Esophagus muscularis mucosa (tissue), 4 donors: ENCODE results near the gene SS18L1. TPM values are rescaled to one million over a fixed set of nuclear protein-coding genes. Genes with fewer than 3 reads are reported as not detected.

Experiments used
- DNase-seq: peaks from one replicate; pipeline ENCODE4 v3.0.0-alpha.2; 2017; ENCODE audit errors: extremely low spot score
- H3K27ac ChIP-seq, 4 donors: fragments of 200-600 bp; sonication (generic); replicated peaks in 1 of 4; 1 replicate in 3 of 4; 2 replicates in 1 of 4; pipeline ENCODE4 v1.5.1; 2016 to 2019; ENCODE audit warnings: mild to moderate bottlenecking in 1 of 4
- H3K27me3 ChIP-seq, 4 donors: fragments of 200-600 bp; sonication (generic); one replicate each; pipeline versions ENCODE4 v1.5.1 to v1.6.0; 2016 to 2019
- H3K36me3 ChIP-seq, 4 donors: fragments of 200-600 bp; sonication (generic); one replicate each; pipeline ENCODE4 v1.5.1; 2016 to 2019
- H3K4me1 ChIP-seq, 4 donors: fragments of 200-600 bp; sonication (generic); one replicate each; pipeline ENCODE4 v1.5.1; 2016 to 2019
- H3K4me3 ChIP-seq, 4 donors: fragments of 200-600 bp; sonication (generic); 1 replicate in 2 of 4; 2 replicates in 2 of 4; pipeline ENCODE4 v1.5.1; 2016 to 2019; ENCODE audit warnings: mild to moderate bottlenecking in 4 of 4, moderate library complexity in 1 of 4
- H3K9me3 ChIP-seq, 4 donors: fragments of 200-600 bp; sonication (generic); 1 replicate in 3 of 4; 2 replicates in 1 of 4; pipeline ENCODE4 v1.5.1; 2016 to 2019
- EP300 ChIP-seq: sonication (generic); formaldehyde crosslinking; IDR thresholded peaks from one replicate; pipeline ENCODE4 v1.6.1; 2017; ENCODE audit warnings: antibody characterized with exemption
- POLR2A ChIP-seq: fragments of 450-650 bp; IDR thresholded peaks from one replicate; pipeline ENCODE4 v1.6.1; 2017; ENCODE audit warnings: antibody characterized with exemption, moderate library complexity, mild to moderate bottlenecking, low read depth
- POLR2AphosphoS5 ChIP-seq, 2 donors: sonication (generic); formaldehyde crosslinking; IDR thresholded peaks; one replicate each; pipeline ENCODE4 v1.6.1; 2017; ENCODE audit warnings: antibody characterized with exemption in 2 of 2
- WGBS: methylation state at CpG from one replicate; pipeline ENCODE4 v1.1.5; 2018; 5-methylcytosine and 5-hydroxymethylcytosine counted together
- intact Hi-C: fragments of 100-400 bp; cut with DNase I; formaldehyde crosslinking; loops from one replicate; pipeline ENCODE4 v1.15.1; 2023
- total RNA-seq, 4 donors: library from RNA; depleted of rRNA; stranded (reverse); fragments of >200 nt; gene quantifications; one replicate each; pipeline versions ENCODE4 v1.1.0 to v1.2.1, GENCODE V29; 2016
- TF ChIP-seq, protein P1 (sequence below), 3 experiments: fragments of 200-600 bp in 2 of 3; fragments of 450-650 bp in 1 of 3; sonication (generic) in 2 of 3; IDR thresholded peaks; one replicate each; pipeline ENCODE4 v1.5.1; 2017 to 2019; ENCODE audit warnings: antibody characterized with exemption in 3 of 3, mild to moderate bottlenecking in 2 of 3, moderate library complexity in 1 of 3

SS18L1 gene
- total RNA-seq, 4 donors from 2014 or later = 9.1 to 13.3 (median 10.8) TPM

DNA sequence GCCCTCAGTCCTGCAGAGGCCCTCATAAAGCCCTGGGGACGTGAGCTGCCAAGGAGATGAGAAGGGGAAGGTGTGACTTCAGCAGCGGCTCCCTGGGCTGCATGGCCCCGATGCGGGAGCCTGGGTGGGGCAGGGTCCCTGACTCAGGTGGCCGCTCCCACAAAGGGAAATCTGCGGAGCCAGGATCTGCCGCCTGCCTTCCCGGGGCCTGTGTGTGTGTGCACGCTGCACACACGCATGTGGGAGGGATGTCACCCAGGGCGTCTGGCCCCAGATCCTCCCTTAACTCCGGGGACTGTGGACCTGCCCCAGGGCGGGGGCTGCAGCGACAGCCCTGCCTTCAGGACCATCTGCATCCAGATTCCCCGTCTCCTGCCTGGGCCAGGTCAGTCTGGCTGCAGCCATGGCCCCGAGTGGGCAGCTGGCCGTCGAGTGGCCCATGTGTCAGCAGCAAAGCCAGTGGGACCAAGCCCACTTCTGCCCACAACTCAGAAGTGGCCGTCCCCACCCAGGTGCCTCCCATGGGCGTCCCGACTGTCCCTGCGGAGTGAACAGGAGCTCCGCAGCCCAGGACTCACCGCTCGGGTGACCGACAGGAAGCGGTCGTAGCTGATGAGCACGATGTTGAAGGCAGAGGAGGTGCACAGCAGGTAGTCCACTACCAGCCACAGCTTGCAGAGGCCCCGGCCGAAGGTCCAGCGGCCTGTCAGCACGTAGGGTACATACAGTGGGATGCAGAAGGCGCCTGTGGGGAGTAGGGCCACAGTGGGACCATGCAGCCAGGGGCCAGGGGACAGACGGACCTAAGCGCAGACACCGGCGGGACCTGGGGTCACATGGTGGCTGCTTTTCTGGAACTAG is 74.6 kb downstream of the SS18L1 start:
- no peak for DNase-seq
- peaks cover 5 to 95% (median 54%) of the 10 kb centered on the region in 4 donors for H3K27me3 ChIP-seq
- 69% methylated on average over 11 of the region's 38 CpGs for WGBS
- H3K4me3 ChIP-seq = no peak overlapping the region
- H3K36me3 ChIP-seq = no peaks in the 10 kb centered on the region
- H3K4me1 ChIP-seq = peaks cover 15 to 28% (median 21%) of the 10 kb centered on the region in 4 donors
- intact Hi-C loops = no loop called here
- H3K27ac ChIP-seq = no peak overlapping the region
- no peaks in the 10 kb centered on the region for H3K9me3 ChIP-seq
- TF ChIP-seq POLR2A (no peak), POLR2AphosphoS5 (IDR thresholded peaks at IDR 0.05) (no peak), EP300 (no peak)
- TF ChIP-seq, protein P1, sequence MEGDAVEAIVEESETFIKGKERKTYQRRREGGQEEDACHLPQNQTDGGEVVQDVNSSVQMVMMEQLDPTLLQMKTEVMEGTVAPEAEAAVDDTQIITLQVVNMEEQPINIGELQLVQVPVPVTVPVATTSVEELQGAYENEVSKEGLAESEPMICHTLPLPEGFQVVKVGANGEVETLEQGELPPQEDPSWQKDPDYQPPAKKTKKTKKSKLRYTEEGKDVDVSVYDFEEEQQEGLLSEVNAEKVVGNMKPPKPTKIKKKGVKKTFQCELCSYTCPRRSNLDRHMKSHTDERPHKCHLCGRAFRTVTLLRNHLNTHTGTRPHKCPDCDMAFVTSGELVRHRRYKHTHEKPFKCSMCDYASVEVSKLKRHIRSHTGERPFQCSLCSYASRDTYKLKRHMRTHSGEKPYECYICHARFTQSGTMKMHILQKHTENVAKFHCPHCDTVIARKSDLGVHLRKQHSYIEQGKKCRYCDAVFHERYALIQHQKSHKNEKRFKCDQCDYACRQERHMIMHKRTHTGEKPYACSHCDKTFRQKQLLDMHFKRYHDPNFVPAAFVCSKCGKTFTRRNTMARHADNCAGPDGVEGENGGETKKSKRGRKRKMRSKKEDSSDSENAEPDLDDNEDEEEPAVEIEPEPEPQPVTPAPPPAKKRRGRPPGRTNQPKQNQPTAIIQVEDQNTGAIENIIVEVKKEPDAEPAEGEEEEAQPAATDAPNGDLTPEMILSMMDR (IDR thresholded peaks at IDR 0.05) = no peak

DNA sequence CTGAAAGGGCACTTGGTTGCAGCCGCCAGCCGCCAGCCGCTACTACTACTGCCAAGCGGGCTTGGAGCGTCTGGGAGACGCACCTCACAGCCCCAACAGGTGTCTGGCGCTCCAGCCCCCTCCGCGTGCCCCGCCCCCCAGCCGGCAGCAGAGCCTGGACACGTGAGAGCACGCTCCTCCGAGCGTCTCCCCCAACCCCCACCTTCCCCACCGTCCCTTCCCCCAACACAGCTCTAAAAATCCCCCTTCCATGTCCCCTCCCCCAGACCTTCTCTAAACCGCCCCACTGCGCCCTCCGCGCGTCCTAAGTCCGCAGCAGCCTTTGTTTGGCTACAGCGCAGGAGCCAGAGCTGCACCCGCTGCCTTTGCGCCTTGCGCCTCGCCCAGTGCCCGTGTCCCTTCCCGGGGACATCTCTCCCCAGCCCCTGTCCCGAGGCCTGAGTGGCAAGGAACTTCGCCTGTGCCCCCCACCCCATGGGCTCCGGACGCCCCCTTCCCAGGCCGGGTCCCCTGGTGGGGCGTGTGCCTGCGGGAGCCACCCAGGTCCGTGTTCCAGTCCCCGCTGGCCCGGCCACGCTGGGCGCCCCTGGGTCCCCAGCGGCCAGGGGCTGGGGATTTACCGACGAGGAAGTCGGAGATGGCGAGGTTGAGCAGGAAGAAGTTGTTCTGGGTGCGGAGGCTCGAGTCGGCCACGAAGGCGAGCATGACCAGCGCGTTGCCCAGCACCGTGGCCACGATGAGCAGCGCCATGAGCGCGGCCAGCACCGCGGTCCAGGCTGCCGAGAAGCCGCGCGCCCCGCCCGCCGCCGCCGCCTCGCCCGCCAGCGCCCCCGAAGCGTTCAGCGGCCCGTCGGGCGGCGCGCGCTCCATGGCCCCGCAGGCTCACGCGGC is 75.8 kb downstream of the SS18L1 start:
- Histone ChIP-seq H3K27me3 (peaks cover 5 to 99% (median 58%) of the 10 kb centered on the region in 4 donors), H3K4me3 (peak overlapping the region; percentile 44 to 59 (median 46)), H3K27ac (no peak overlapping the region), H3K9me3 (no peaks in the 10 kb centered on the region), H3K36me3 (no peaks in the 10 kb centered on the region), H3K4me1 (peaks cover 15 to 28% (median 21%) of the 10 kb centered on the region in 4 donors)
- intact Hi-C loops = no loop called here
- no peak for TF ChIP-seq POLR2AphosphoS5 (IDR thresholded peaks at IDR 0.05)
- no peak for TF ChIP-seq POLR2A
- TF ChIP-seq, protein P1 (IDR thresholded peaks at IDR 0.05) = no peak
- no peak for TF ChIP-seq EP300
- no peak for DNase-seq
- WGBS = 2% methylated on average over 26 of the region's 84 CpGs

DNA sequence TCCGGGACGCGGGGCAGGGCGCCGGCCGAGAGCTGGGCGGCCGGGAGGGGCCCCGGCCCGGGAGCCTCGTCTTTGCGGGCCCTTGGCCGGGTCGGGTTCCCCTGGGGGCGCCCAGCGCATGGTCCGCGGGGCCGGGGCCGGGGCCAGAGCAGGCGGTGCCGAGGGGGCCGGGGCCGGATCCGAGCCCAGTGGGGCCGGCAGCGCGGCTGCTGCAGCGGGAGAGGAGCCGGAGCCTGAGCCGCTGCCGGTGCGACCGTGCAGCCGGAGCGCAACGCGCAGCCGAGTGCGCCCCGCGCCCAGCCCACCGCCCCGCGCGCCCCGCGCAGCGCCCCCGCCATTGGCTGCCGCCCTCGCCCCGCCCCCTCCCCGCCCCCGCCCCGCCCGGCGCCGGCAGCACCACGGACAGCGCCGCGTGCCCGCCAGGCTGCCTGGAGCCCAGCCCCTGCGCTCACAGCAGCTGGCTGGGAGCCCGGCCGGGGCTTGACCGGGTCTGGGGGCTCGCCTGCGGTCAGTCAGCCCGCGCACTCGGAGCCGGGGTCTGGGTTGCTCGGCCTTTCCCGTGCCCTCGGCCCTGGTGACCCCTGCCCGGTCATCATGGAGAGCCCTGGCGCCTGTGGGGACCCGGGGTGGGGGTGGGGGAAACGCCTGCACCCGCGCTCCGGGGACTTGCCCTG is 76.6 kb downstream of the SS18L1 start, which contains the start of gene HRH3:
HRH3 (minus strand) TSS at position 287 of the 674 bp plus-strand sequence. CDS start 308 bp downstream, outside the sequence.
- TF ChIP-seq POLR2A (no peak), POLR2AphosphoS5 (IDR thresholded peaks at IDR 0.05) (no peak), EP300 (no peak)
- TF ChIP-seq, protein P1 (IDR thresholded peaks at IDR 0.05) = no peak
- intact Hi-C loops = no loop called here
- Histone ChIP-seq H3K4me3 (peak within 1 kb of the TSS; percentile 44 to 59 (median 46)), H3K27ac (no peak within 1 kb of the TSS), H3K27me3 (peaks cover 5 to 99% (median 58%) of the 10 kb centered on the region in 4 donors), H3K4me1 (peaks cover 15 to 28% (median 21%) of the 10 kb centered on the region in 4 donors), H3K36me3 (no peaks in the 10 kb centered on the region), H3K9me3 (no peaks in the 10 kb centered on the region)
- no peak for DNase-seq
- 0% methylated on average over 22 of the region's 84 CpGs for WGBS
